Nephron progenitor cell (in vitro differentiated cells): ENCODE results near the gene SCO1.
"Not testable (repeated sequence)": the region's sequence is repeated elsewhere in the genome, so short reads cannot be mapped to it uniquely, and the experiment has no call there.

Source experiments
- DNase-seq: peaks from one replicate; pipeline ENCODE4 v3.0.0; 2021
- H3K27ac Mint-ChIP-seq: 2 replicates; pipeline ENCODE4 v1.8.0; 2021; ENCODE audit warnings: mild to moderate bottlenecking, moderate library complexity, mixed read lengths
- H3K27me3 Mint-ChIP-seq: 2 replicates; pipeline ENCODE4 v1.8.0; 2021; ENCODE audit warnings: mild to moderate bottlenecking, low read depth, mixed read lengths; ENCODE audit not compliant: poor library complexity
- H3K36me3 Mint-ChIP-seq: 2 replicates; pipeline ENCODE4 v1.8.0; 2021; ENCODE audit warnings: low read depth, mixed read lengths
- H3K4me1 Mint-ChIP-seq: 2 replicates; pipeline ENCODE4 v1.8.0; 2021; ENCODE audit warnings: mixed read lengths
- H3K4me3 Mint-ChIP-seq: 2 replicates; pipeline ENCODE4 v1.8.0; 2021; ENCODE audit warnings: mild to moderate bottlenecking, moderate library complexity, mixed read lengths
- H3K9me3 Mint-ChIP-seq: 2 replicates; pipeline ENCODE4 v1.8.0; 2021; ENCODE audit warnings: mild to moderate bottlenecking, moderate library complexity, mixed read lengths
- TF ChIP-seq, protein P1 (sequence below): fragments of 200-600 bp; sonication (generic); IDR thresholded peaks from 2 replicates; pipeline ENCODE4 v1.5.0; 2021; ENCODE audit warnings: antibody characterized with exemption

The SCO1 gene

DNA sequence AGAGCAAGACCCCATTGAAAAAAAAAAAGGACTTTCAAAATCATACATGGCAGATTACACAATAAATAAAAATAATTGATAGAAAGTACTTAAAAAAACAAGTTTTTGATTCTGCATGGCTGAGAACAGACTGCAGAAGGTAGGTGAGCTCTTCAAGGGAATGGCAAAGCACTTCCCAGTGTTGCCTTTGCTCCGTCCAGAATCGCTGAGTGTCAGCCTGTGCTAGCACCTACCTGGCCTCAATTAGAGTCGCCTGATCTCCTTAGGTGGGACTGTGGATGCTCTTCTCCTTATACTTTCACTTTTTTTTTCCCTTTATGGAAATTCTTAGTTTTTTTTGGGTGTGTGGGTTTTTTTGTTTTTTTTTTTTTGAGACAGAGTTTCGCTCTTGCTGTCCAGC is 38.5 kb upstream of the SCO1 start:
- Mint-ChIP-seq H3K36me3 (no peaks in the 10 kb centered on the region), H3K4me1 (peaks cover 24% of the 10 kb centered on the region), H3K27me3 (peaks cover 28% of the 10 kb centered on the region), H3K27ac (no peak overlapping the region), H3K4me3 (no peak overlapping the region), H3K9me3 (no peaks in the 10 kb centered on the region)
- DNase-seq, result no peak
- TF ChIP-seq, protein P1, sequence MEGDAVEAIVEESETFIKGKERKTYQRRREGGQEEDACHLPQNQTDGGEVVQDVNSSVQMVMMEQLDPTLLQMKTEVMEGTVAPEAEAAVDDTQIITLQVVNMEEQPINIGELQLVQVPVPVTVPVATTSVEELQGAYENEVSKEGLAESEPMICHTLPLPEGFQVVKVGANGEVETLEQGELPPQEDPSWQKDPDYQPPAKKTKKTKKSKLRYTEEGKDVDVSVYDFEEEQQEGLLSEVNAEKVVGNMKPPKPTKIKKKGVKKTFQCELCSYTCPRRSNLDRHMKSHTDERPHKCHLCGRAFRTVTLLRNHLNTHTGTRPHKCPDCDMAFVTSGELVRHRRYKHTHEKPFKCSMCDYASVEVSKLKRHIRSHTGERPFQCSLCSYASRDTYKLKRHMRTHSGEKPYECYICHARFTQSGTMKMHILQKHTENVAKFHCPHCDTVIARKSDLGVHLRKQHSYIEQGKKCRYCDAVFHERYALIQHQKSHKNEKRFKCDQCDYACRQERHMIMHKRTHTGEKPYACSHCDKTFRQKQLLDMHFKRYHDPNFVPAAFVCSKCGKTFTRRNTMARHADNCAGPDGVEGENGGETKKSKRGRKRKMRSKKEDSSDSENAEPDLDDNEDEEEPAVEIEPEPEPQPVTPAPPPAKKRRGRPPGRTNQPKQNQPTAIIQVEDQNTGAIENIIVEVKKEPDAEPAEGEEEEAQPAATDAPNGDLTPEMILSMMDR, result no peak

DNA sequence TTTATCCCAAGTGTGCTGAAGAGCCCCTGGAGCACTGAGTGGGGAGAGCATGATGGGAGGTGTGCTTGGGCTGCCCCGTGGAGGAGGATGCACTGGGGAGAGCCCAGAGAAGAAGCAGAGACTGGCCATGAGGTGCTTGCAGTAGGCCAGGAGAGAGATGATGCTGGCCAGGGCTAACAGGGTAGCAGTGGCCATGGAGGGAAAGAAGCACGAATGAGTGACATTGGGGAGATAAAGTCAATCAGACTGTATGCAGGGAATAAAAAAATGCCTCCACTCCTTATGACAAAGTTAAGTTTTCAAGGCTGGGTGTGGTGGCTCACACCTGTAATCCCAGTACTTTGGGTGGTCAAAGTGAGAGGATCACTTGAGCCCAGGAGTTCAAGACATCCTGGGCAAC is 37.9 kb upstream of the SCO1 start:
- Mint-ChIP-seq H3K27ac (no peak overlapping the region), H3K36me3 (no peaks in the 10 kb centered on the region), H3K27me3 (peaks cover 27% of the 10 kb centered on the region), H3K9me3 (no peaks in the 10 kb centered on the region), H3K4me3 (no peak overlapping the region), H3K4me1 (peaks cover 28% of the 10 kb centered on the region)
- TF ChIP-seq, protein P1, result no peak
- no peak for DNase-seq

DNA sequence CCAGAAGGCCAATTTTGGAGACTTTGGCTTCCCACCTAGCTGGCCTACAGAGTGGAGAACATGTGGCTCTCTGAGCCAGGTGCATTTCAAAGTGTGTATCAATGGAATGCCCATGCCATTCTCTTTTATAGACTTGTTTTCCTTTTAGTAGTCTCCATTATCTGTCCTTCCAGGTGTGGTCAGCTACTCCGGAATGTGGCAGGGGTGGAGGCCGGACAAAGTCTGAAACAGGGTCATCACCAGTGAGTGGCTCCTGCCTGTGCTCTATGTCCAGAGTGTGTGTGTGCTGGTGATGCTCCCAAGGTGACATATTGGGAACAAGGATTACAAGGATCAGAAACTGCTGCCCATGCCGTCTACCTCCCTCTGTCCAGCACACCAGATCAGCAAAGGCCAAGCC is 36.3 kb upstream of the SCO1 start:
- Mint-ChIP-seq H3K27me3 (peaks cover 22% of the 10 kb centered on the region), H3K27ac (no peak overlapping the region), H3K9me3 (no peaks in the 10 kb centered on the region), H3K36me3 (no peaks in the 10 kb centered on the region), H3K4me3 (no peak overlapping the region), H3K4me1 (peaks cover 28% of the 10 kb centered on the region)
- TF ChIP-seq, protein P1, result no peak
- DNase-seq, result no peak

DNA sequence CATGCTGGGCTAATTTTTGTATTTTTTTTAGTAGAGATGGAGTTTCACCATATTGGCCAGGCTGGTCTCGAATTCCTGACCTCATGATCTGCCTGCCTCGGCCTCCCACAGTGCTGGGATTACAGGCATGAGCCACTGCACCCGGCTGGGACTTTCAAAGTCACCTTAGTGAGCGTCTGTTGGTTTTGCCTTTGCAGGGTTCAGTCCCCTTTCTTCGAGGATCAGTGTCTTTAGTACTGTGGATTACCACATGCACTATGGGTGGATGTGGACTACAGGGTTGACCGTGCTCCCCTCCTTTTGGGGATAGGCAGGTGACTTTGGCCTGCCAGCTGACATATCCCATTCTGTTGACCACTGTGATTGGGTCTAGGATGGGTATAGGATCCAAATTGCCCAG is 34.8 kb upstream of the SCO1 start:
- peaks cover 18% of the 10 kb centered on the region for H3K4me1 Mint-ChIP-seq

DNA sequence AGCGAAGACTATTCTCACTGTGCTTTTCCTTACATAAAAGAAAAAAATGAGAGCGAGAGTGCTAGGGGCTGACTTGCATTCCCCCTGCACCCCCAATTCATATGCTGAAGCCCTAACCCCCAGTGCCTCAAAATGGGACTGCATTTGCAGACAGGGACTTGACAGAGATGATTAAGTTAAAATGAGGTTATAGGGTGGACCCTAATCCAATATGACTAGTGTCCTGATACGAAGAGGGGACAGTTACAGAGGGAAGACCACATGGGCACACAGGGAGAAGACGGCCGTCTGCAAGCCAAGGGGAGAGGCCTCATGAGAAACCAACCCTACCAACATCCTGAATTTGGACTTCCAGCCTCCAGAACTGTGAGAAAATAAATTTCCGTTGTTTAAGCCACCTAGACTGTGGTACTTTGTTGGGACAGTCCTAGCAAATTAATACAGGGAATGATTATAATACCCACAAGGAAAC is 34.1 kb upstream of the SCO1 start:
- Mint-ChIP-seq H3K4me1 (peaks cover 16% of the 10 kb centered on the region), H3K4me3 (no peak overlapping the region)

More for the DNA sequence above, 34.8 kb upstream of the SCO1 start:
- not testable (repeated sequence) for H3K27ac Mint-ChIP-seq, DNase-seq, H3K36me3 Mint-ChIP-seq, H3K4me3 Mint-ChIP-seq, H3K9me3 Mint-ChIP-seq
- H3K27me3 Mint-ChIP-seq, result peaks cover 20% of the 10 kb centered on the region

DNA sequence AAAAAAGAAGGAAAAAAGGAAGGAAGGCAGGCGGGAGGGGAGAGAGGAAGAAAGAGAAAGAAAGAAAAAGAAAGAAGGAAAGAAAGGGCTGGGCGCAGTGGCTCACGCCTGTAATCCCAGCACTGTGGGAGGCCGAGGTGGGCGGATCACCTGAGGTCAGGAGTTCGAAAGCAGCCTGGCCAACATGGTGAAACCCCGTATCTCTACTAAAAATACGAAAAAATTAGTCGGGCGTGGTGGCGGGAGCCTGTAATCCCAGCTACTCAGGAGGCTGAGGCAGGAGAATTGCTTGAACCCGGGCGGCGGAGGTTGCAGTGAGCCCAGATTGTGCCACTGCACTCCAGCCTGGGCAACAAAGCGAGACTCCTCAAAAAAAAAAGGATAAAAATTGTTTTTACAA is 32.9 kb upstream of the SCO1 start:
- Mint-ChIP-seq H3K27me3 (peaks cover 22% of the 10 kb centered on the region), H3K4me1 (peaks cover 16% of the 10 kb centered on the region), H3K4me3 (peak overlapping the region; percentile 95)
- DNase-seq, H3K9me3 Mint-ChIP-seq, H3K27ac Mint-ChIP-seq, H3K36me3 Mint-ChIP-seq: not testable (repeated sequence)

More for the DNA sequence above, 34.1 kb upstream of the SCO1 start:
- H3K9me3 Mint-ChIP-seq, result no peaks in the 10 kb centered on the region
- TF ChIP-seq, protein P1, result no peak
- peaks cover 20% of the 10 kb centered on the region for H3K27me3 Mint-ChIP-seq
- H3K36me3 Mint-ChIP-seq, result no peaks in the 10 kb centered on the region
- DNase-seq, result no peak
- H3K27ac Mint-ChIP-seq, result no peak overlapping the region

DNA sequence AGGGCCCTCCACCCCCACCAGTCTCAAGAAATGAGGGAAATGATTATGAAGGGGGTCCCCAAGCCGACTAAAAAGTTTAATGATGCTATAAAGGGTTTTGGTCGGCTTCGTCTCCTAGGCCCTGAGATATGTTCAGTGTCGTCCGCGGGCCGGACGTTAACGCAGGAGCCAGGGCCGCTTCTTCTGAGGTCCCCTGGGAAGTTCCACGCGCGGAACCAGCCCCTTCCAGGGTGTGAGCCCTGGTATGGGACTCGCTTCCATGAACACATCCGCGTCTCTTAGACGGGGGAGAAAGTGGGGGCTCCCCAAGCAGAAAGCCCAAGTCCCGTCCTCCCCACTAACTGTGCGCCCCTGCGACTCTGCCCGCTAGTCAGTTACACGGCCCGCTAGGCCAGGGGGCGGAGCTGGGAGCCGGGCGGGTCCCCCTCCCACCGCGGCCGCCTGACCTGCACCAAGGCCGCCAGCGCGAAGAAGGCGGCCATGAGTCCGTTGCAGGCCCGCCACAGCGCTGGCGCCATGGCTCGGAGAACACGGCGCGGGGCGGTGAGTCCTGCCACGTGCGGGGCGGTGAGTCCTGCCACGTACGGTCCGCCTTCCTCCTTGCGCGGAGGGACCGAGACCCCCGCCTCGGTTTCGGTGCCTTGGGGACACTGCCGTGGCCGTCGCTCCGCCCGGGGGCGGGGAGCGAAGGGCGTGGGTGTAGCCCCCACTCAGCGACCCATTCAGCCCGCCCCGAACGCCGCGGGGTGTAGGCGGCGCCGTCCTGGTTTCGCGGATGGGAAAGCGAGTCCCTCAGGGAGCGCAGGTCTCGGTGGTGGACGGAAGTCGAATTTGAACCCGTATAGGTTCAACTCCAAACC is 32.2 kb upstream of the SCO1 start, which contains the start of gene TMEM220:
Gene TMEM220, minus strand, starts transcription at position 690 of the 860 bp plus-strand sequence. Its CDS starts 172 bp downstream, at position 518.
- TF ChIP-seq, protein P1, result no peak

More for the DNA sequence above, 32.2 kb upstream of the SCO1 start, which contains the start of gene TMEM220:
- Mint-ChIP-seq H3K9me3 (no peaks in the 10 kb centered on the region), H3K4me3 (peak within 1 kb of the TSS; percentile 95), H3K36me3 (no peaks in the 10 kb centered on the region), H3K27ac (no peak within 1 kb of the TSS), H3K27me3 (peaks cover 22% of the 10 kb centered on the region), H3K4me1 (peaks cover 16% of the 10 kb centered on the region)
- peak; percentile 82 for DNase-seq
